ENCODE measurements around the gene IGFL4.
A peak's percentile ranks its signal among the peaks of the same experiment; 100 is the strongest.

GRCh38 chr19:46009530-46010510 lies 31.0 kb downstream of the IGFL4 start:
- TF ChIP-seq CTCF (conservative IDR thresholded peaks at IDR 0.05) (peak; percentile 81), ZFX (IDR thresholded peaks at IDR 0.05) (no peak)
